Stomach (tissue), 9 donors: Measurements from ENCODE around the gene ZNF654. TPM values are rescaled to one million over a fixed set of nuclear protein-coding genes. Genes with fewer than 3 reads are reported as not detected.
"Not testable (repeated sequence)": the region's sequence is repeated elsewhere in the genome, so short reads cannot be mapped to it uniquely, and the experiment has no call there.

ENCODE experiments used
- DNase-seq, 2 donors: peaks; one replicate each; pipeline versions ENCODE4 v3.0.0 to v3.0.0-alpha.2; 2013 to 2019
- H3K27ac ChIP-seq, 5 donors: fragments of 200-600 bp in 4 of 5; sonication (generic) in 4 of 5; one replicate each; pipeline ENCODE4 v1.5.1; 2013 to 2019; ENCODE audit warnings: mild to moderate bottlenecking in 1 of 5, moderate library complexity in 1 of 5
- H3K27me3 ChIP-seq, 3 donors: fragments of 200-600 bp; sonication (generic); one replicate each; pipeline ENCODE4 v1.5.1; 2017 to 2019; ENCODE audit warnings: mixed run types in 1 of 3
- H3K36me3 ChIP-seq, 4 donors: fragments of 200-600 bp; sonication (generic); 1 replicate in 3 of 4; 2 replicates in 1 of 4; pipeline ENCODE4 v1.5.1; 2016 to 2019
- H3K4me1 ChIP-seq, 4 donors: fragments of 200-600 bp; sonication (generic); one replicate each; pipeline ENCODE4 v1.5.1; 2016 to 2019
- H3K4me3 ChIP-seq, 4 donors: fragments of 200-600 bp; sonication (generic) in 3 of 4; one replicate each; pipeline ENCODE4 v1.5.1; 2016 to 2019; ENCODE audit warnings: mild to moderate bottlenecking in 1 of 4
- H3K9me3 ChIP-seq, 4 donors: fragments of 200-600 bp; sonication (generic); one replicate each; pipeline ENCODE4 v1.5.1; 2016 to 2019
- EP300 ChIP-seq: sonication (generic); formaldehyde crosslinking; IDR thresholded peaks from one replicate; pipeline ENCODE4 v1.6.1; 2017; ENCODE audit warnings: antibody characterized with exemption
- POLR2A ChIP-seq, 4 donors: fragments of 450-650 bp; IDR thresholded peaks; one replicate each; pipeline ENCODE4 v1.6.1; 2016; ENCODE audit warnings: antibody characterized with exemption in 4 of 4, control low read depth in 2 of 4, mild to moderate bottlenecking in 1 of 4, moderate library complexity in 1 of 4
- POLR2AphosphoS5 ChIP-seq, 3 donors: sonication (generic); formaldehyde crosslinking; IDR thresholded peaks; one replicate each; pipeline ENCODE4 v1.6.1; 2016; ENCODE audit warnings: antibody characterized with exemption in 3 of 3
- WGBS, 5 donors: extraction: QIAGEN DNeasy Blood & Tissue Kit in 3 of 5; methylation state at CpG; one replicate each; pipeline versions ENCODE4 v1.1.5 to v1.1.7; 2013 to 2018; 5-methylcytosine and 5-hydroxymethylcytosine counted together
- intact Hi-C: fragments of 100-400 bp; cut with DNase I; formaldehyde crosslinking; loops from one replicate; pipeline ENCODE4 v1.15.1; 2023; ENCODE audit warnings: low total_unique reads
- polyA plus RNA-seq, 3 donors: library from polyadenylated mRNA; stranded (reverse); fragments of 200-250 nt; gene quantifications; one replicate each; pipeline ENCODE4 v1.2.3, GENCODE V29; 2013
- total RNA-seq, 5 donors: library from RNA; depleted of rRNA; stranded (reverse); fragments of >200 nt; gene quantifications; one replicate each; pipeline versions ENCODE4 v1.1.0 to v1.2.3, GENCODE V29; 2014 to 2016
- TF ChIP-seq, protein P1 (sequence below), 7 experiments: fragments of 450-650 bp in 4 of 7; fragments of 200-600 bp in 3 of 7; sonication (generic) in 3 of 7; IDR thresholded peaks; one replicate each; pipeline ENCODE4 v1.5.1; 2016 to 2019; ENCODE audit warnings: antibody characterized with exemption in 7 of 7, control low read depth in 2 of 7, mild to moderate bottlenecking in 1 of 7
- donor health status: healthy with polysubstance abuse.
- donor health status: Bipolar disorder and iron deficiency.
- donor health status: healthy.

The ZNF654 gene
- total and polyA plus RNA-seq, 8 donors: 2.6 to 30.7 (median 7.3) TPM

DNA sequence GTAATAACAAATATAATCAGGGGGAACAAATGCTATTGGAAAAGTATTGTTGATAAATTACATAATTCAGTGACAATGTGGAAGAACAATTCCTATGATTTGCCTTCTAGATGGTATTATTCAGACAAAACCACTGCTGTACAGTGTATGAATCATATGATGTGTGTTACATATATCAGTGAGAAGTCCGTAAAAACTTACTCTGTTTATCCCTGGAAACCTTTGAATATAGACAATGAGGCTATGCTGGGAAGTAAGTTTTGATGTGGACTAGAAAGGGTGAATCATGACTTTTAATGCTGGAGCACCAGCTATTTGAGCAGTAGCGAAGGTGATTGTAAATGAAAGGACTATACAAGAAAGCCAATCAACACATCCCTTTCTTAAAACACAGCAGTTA lies 108.6 kb downstream of the ZNF654 start:
- no peak overlapping the region for H3K27ac ChIP-seq
- TF ChIP-seq POLR2AphosphoS5 (IDR thresholded peaks at IDR 0.05) (no peak), EP300 (no peak), POLR2A (IDR thresholded peaks at IDR 0.05) (no peak)
- TF ChIP-seq, protein P1, sequence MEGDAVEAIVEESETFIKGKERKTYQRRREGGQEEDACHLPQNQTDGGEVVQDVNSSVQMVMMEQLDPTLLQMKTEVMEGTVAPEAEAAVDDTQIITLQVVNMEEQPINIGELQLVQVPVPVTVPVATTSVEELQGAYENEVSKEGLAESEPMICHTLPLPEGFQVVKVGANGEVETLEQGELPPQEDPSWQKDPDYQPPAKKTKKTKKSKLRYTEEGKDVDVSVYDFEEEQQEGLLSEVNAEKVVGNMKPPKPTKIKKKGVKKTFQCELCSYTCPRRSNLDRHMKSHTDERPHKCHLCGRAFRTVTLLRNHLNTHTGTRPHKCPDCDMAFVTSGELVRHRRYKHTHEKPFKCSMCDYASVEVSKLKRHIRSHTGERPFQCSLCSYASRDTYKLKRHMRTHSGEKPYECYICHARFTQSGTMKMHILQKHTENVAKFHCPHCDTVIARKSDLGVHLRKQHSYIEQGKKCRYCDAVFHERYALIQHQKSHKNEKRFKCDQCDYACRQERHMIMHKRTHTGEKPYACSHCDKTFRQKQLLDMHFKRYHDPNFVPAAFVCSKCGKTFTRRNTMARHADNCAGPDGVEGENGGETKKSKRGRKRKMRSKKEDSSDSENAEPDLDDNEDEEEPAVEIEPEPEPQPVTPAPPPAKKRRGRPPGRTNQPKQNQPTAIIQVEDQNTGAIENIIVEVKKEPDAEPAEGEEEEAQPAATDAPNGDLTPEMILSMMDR (IDR thresholded peaks at IDR 0.05): no peak
- WGBS, 5 donors: 90 to 99% (median 93%) methylated on average over 2 of the region's 2 CpGs
- H3K27me3 ChIP-seq: no peaks in the 10 kb centered on the region
- H3K36me3 ChIP-seq: peaks cover 0 to 14% (median 0%) of the 10 kb centered on the region in 4 donors
- H3K4me3 ChIP-seq: no peak overlapping the region
- intact Hi-C loops: no loop called here
- DNase-seq: no peak
- peaks cover 0 to 6% (median 0%) of the 10 kb centered on the region in 4 donors for H3K4me1 ChIP-seq
- H3K9me3 ChIP-seq: no peaks in the 10 kb centered on the region

DNA sequence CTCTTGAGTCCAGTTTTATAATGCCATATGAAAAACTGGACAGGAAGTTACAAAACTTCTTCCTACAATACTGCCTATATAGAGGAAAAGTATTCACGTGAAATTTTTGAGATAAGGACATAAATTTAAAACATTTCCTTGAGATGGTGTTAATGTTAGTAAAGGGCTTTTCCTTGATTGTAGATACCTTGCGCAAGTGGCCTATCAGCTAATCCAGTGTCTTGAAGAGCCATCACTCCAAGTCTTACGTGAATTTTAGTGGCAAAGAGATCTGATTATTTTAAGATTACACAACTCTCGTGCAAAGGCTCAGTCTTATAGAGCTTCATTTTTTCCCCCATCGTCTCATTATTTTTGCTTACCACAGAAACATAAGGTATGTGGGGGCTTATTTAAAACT lies 109.1 kb downstream of the ZNF654 start:
- intact Hi-C loops: no loop called here
- TF ChIP-seq, protein P1 (IDR thresholded peaks at IDR 0.05): no peak
- TF ChIP-seq POLR2A (IDR thresholded peaks at IDR 0.05): no peak
- no peak for TF ChIP-seq EP300
- TF ChIP-seq POLR2AphosphoS5 (IDR thresholded peaks at IDR 0.05): no peak
- Histone ChIP-seq H3K4me3 (no peak overlapping the region), H3K9me3 (no peaks in the 10 kb centered on the region), H3K27ac (no peak overlapping the region), H3K36me3 (peaks cover 0 to 12% (median 0%) of the 10 kb centered on the region in 4 donors), H3K27me3 (no peaks in the 10 kb centered on the region), H3K4me1 (peaks cover 0 to 6% (median 0%) of the 10 kb centered on the region in 4 donors)
- DNase-seq: no peak
- 81 to 86% (median 82%) methylated on average over 5 of the region's 5 CpGs for WGBS, 5 donors

DNA sequence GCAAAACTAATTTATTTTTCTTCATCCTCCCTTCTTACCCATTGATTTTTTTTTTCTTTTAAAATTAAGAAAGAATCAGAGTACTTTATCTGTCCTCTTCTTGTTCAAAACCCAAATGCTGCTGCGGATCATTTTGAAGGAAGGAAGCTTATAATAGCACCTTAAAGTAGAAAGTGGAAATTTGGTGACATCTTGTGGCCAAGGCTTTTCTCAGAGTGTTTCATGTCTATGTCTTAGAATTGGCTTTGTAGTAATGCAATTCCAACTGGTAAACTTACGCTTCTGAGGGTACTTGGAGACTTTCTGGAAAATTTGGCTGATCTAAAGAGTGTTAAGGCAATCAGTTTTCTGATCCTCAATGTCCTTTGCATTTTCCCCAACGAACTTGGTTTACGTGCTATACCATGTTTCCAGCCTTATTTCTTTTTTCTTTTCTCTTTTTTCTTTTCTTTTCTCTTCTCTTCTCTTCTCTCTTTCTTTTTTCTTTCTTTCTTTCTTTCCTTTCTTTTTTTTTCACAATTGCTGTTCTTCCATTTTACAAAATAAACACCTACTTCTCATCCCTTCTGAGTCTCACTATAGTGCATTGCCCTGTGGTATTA lies 121.4 kb downstream of the ZNF654 start:
- WGBS, 5 donors: 50 to 61% (median 59%) methylated on average over 4 of the region's 4 CpGs
- DNase-seq: peak in 1 of 2 donors; percentile 72
- no peaks in the 10 kb centered on the region for H3K4me1 ChIP-seq
- no peaks in the 10 kb centered on the region for H3K27me3 ChIP-seq
- peaks cover 0 to 14% (median 3%) of the 10 kb centered on the region in 4 donors for H3K9me3 ChIP-seq
- intact Hi-C loops: no loop called here
- H3K4me3 ChIP-seq: no peak overlapping the region
- H3K36me3 ChIP-seq: no peaks in the 10 kb centered on the region
- TF ChIP-seq, protein P1 (IDR thresholded peaks at IDR 0.05): peak in 1 of 7 experiments; percentile 9
- no peak for TF ChIP-seq POLR2AphosphoS5 (IDR thresholded peaks at IDR 0.05)
- no peak for TF ChIP-seq POLR2A (IDR thresholded peaks at IDR 0.05)
- H3K27ac ChIP-seq: no peak overlapping the region

DNA sequence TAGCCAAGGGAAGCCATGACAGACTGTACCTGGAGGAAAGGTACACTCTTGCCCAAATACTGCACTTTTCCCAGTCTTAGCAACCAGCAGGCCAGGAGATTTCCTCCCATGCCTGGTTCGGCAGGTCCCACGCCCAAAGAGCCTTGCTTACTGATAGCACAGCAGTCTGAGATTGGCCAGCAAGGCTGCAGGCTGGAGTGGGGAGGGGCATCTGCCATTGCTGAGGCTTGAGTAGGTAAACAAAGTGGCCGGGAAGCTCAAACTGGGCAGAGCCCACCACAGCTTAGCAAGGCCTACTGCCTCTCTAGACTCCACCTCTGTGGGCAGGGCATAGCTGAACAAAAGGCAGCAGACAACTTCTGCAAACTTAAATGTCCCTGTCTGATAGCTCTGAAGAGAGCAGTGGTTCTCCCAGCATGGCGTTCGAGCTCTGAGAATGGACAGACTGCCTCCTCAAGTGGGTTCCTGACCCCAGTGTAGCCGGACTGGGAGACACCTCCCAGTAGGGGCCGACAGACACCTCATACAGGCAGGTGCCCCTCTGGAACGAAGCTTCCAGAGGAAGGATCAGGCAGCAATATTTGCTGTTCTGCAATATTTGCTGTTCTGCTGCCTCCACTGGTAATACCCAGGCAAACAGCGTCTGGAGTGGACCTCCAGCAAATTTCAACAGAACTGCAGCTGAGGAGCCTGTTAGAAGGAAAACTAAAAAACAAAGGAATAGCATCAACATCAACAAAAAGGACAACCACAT lies 123.3 kb downstream of the ZNF654 start:
- 69 to 81% (median 78%) methylated on average over 8 to 9 of the region's 9 CpGs for WGBS, 5 donors
- H3K36me3 ChIP-seq, H3K4me3 ChIP-seq, H3K4me1 ChIP-seq, intact Hi-C loops, H3K27ac ChIP-seq, H3K27me3 ChIP-seq, DNase-seq: not testable (repeated sequence)
- H3K9me3 ChIP-seq: peaks cover 0 to 21% (median 4%) of the 10 kb centered on the region in 4 donors

DNA sequence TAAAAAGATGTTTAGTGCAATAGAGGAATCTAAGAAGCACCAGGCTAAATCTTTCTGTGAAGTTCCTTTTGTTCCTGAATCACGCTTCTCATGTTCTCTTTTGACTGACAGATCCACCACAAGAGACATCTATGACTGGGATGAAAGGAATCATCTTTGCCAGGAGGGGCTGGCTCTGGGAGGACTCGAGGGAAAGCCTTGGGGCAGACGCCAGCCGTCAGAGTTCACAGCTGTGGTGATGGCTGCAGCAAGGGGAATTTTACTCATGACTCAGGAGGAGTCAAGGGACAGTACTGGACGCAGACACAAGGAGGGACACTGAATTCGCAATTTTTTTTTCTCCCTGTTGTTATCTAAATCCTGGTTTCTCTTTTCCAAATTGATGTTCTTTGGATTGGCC lies 129.4 kb downstream of the ZNF654 start:
- no peaks in the 10 kb centered on the region for H3K36me3 ChIP-seq
- TF ChIP-seq EP300 (no peak), POLR2AphosphoS5 (IDR thresholded peaks at IDR 0.05) (no peak), POLR2A (IDR thresholded peaks at IDR 0.05) (no peak)
- TF ChIP-seq, protein P1 (IDR thresholded peaks at IDR 0.05): no peak
- no peaks in the 10 kb centered on the region for H3K4me1 ChIP-seq
- no peaks in the 10 kb centered on the region for H3K27me3 ChIP-seq
- no peak overlapping the region for H3K27ac ChIP-seq
- H3K9me3 ChIP-seq: peaks cover 0 to 15% (median 4%) of the 10 kb centered on the region in 4 donors
- intact Hi-C loops: no loop called here
- 75 to 85% (median 83%) methylated on average over 6 of the region's 6 CpGs for WGBS, 5 donors
- H3K4me3 ChIP-seq: no peak overlapping the region
- DNase-seq: no peak
